Measurements from ENCODE around the gene CCDC60.

The CCDC60 gene, protein sequence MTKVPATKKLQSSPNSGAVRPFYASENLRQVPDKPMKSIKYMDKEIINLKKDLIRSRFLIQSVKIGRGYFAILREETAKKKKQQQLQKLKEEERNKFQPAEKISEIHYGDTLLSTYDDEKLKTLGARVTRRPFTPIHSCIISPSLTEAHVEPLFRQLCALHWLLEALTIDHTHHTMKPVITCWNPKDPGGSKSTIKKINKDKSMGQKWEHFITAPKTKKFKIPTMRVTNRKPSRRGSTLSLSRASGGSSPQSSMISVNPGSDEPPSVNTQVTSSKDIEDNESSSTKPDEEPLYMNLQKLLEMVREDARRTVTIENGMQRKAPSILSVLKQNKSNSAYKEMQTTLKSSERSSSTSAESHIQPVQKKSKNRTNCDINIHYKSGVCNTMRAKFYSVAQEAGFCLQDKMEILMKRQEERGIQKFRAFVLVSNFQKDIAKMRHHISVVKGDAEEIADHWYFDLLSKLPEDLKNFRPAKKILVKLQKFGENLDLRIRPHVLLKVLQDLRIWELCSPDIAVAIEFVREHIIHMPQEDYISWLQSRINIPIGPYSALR

DNA sequence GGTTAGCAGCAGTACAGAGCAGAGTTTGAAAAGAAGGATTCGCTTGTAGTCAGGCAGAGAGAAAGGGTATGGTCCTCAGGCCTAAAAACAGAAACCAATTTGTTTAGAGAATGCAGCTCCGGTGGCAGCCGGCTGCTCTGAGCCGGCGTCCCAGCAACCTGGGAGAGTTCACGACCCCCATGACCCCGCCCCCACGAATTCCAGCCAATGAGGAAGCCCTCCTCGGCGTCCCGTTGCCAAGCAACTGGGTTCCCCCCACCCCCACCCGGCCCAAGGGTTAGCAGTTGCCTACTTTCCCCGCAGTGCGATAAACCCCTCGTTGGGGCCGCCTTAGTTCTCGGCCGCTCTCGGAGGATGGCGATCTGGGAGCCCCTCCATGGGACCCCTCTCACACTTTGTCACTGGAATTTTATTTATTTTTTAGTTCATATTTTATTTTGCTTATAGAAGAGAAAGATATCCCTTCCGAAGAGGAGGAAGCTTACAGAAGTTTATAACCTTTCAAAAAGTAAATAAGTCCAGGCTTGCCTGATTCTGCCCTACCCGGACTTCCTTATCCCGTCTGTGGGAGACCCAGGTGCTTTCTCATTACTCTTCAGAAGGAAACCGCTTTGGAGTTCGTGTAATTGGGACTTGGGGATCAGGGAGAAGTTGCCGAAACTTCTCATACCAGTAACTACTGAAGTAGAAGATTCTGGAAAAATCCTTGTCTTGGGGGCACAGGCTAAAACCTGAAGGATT lies at the start of gene CCDC60:
Gene CCDC60 (plus strand): TSS at position 300 of the 741 bp plus-strand sequence. CDS start 448 bp downstream, outside the sequence.
- Histone ChIP-seq H3K36me3 (ENCODE audit: control insufficient read depth in 2 of 2, insufficient read depth in 1 of 2, low read length in 2 of 2) (no peaks in the 10 kb centered on the region), H3K4me3 (ENCODE audit: low read depth, low read length) (no peak within 1 kb of the TSS), H3K27ac (ENCODE audit: extremely low read depth, low read depth, low read length) (no peak within 1 kb of the TSS), H3K4me1 (ENCODE audit: control insufficient read depth, insufficient read depth, low read length) (no peaks in the 10 kb centered on the region), H3K9me3 (ENCODE audit: control insufficient read depth, insufficient read depth, low read depth, low read length) (no peaks in the 10 kb centered on the region)
- ChIA-PET POLR2A (no interaction called here), CTCF (no interaction called here)
- TF ChIP-seq ZNF670 (tag by site-specific recombination; IDR thresholded peaks at IDR 0.05; ENCODE audit: low read depth) (no peak), ZBTB7A (tag by site-specific recombination; IDR thresholded peaks at IDR 0.05; ENCODE audit: low read depth) (no peak), ZNF843 (tag by site-specific recombination; IDR thresholded peaks at IDR 0.05) (no peak), ZNF76 (tag by site-specific recombination; IDR thresholded peaks at IDR 0.05; ENCODE audit: borderline replicate concordance, low read depth) (no peak), ZNF433 (tag by site-specific recombination; IDR thresholded peaks at IDR 0.05; ENCODE audit: low read depth) (no peak), ZNF560 (tag by site-specific recombination; IDR thresholded peaks at IDR 0.05; ENCODE audit: borderline replicate concordance) (no peak), ZBTB48 (tag by site-specific recombination; IDR thresholded peaks at IDR 0.05) (no peak), ZBTB8A (tag by site-specific recombination; IDR thresholded peaks at IDR 0.05) (no peak), ZNF623 (tag by site-specific recombination; IDR thresholded peaks at IDR 0.05) (no peak)

DNA sequence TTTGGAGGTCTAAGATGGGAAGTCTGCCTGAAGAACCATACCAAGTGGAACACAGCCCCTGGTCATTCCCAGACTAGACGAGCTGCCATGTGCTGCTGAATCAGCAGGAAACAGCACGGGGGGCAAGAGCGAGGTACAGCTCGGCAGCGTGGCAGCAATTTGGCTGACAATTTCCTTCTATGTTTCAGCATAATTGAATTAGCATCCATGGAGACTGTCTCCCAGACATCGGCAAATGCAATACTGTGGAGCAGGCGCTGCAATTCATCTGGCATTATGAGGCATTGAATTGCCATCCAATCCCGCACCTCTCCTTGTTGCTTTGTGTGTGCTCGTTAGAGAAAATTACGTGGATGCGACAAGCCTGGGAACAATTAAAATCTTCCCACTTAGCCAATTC lies 46.0 kb upstream of the CCDC60 start:
- no peak overlapping the region for H3K27ac ChIP-seq (ENCODE audit: extremely low read depth, low read depth, low read length)
- no peak overlapping the region for H3K4me3 ChIP-seq (ENCODE audit: low read depth, low read length)
- TF ChIP-seq ZNF37A (tag by site-specific recombination; IDR thresholded peaks at IDR 0.05) (no peak), SP3 (tag by site-specific recombination; IDR thresholded peaks at IDR 0.05) (no peak), ZNF48 (tag by site-specific recombination; IDR thresholded peaks at IDR 0.05) (no peak), ZNF341 (tag by site-specific recombination; IDR thresholded peaks at IDR 0.05; ENCODE audit: low read depth) (no peak), ZNF677 (tag by site-specific recombination; IDR thresholded peaks at IDR 0.05) (no peak), ZNF24 (tag by site-specific recombination; IDR thresholded peaks at IDR 0.05) (no peak), ZNF664 (tag by site-specific recombination; IDR thresholded peaks at IDR 0.05) (no peak), TCF7L2 (IDR thresholded peaks at IDR 0.05; ENCODE audit: borderline replicate concordance, low read depth, low read length) (no peak), ZNF670 (tag by site-specific recombination; IDR thresholded peaks at IDR 0.05; ENCODE audit: low read depth) (no peak)
- TF ChIP-seq, protein P1, sequence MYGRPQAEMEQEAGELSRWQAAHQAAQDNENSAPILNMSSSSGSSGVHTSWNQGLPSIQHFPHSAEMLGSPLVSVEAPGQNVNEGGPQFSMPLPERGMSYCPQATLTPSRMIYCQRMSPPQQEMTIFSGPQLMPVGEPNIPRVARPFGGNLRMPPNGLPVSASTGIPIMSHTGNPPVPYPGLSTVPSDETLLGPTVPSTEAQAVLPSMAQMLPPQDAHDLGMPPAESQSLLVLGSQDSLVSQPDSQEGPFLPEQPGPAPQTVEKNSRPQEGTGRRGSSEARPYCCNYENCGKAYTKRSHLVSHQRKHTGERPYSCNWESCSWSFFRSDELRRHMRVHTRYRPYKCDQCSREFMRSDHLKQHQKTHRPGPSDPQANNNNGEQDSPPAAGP (tag by site-specific recombination; IDR thresholded peaks at IDR 0.05) = no peak
- ChIA-PET CTCF (no interaction called here), POLR2A (no interaction called here)
- H3K4me1 ChIP-seq (ENCODE audit: control insufficient read depth, insufficient read depth, low read length) = no peaks in the 10 kb centered on the region
- H3K9me3 ChIP-seq (ENCODE audit: control insufficient read depth, insufficient read depth, low read depth, low read length) = no peaks in the 10 kb centered on the region
- no peaks in the 10 kb centered on the region for H3K36me3 ChIP-seq (ENCODE audit: control insufficient read depth in 2 of 2, insufficient read depth in 1 of 2, low read length in 2 of 2)

DNA sequence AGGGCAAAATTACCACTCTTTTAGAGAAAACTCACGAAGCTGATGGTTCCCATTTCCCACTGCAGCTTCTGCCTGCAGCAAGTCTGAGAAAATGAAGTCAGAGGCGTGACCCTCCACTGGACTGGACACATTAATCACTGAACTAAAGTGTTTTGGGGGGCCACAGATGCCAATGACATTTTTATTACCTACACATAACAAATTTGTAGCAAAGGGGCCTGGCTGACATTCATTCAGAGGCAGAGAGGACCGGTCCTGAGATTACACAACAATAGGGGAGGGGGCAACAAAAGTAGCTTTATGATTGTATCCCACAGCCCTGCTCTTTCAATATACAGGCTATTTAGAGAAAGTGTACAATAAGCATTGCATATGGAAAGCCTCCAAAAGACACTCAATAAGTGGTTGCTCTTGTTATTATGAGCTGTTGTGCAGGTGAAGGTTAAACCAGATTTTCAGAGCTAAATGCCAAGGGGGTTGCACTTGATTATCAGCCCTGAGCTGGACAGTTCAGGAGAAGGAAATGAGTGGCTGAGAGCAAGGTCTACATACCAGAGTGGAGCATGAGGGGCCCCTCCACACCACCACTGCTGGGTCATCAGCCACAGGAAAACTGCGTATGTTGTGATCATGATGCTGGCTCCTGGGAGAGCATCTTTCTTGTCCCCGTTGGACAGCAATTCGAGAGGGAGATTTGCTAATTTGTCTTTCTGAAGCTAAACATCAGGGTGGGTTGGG lies 41.5 kb upstream of the CCDC60 start:
- ChIA-PET CTCF (no interaction called here), POLR2A (no interaction called here)
- Histone ChIP-seq H3K36me3 (ENCODE audit: control insufficient read depth in 2 of 2, insufficient read depth in 1 of 2, low read length in 2 of 2) (no peaks in the 10 kb centered on the region), H3K27ac (ENCODE audit: extremely low read depth, low read depth, low read length) (no peak overlapping the region), H3K4me1 (ENCODE audit: control insufficient read depth, insufficient read depth, low read length) (no peaks in the 10 kb centered on the region), H3K9me3 (ENCODE audit: control insufficient read depth, insufficient read depth, low read depth, low read length) (no peaks in the 10 kb centered on the region), H3K4me3 (ENCODE audit: low read depth, low read length) (no peak overlapping the region)
- TF ChIP-seq ZNF274 (IDR thresholded peaks at IDR 0.05; ENCODE audit: low read length) = no peak
- TF ChIP-seq ZNF274 (tag by site-specific recombination; IDR thresholded peaks at IDR 0.05; ENCODE audit: borderline replicate concordance) = no peak
- no peak for TF ChIP-seq GLIS1 (tag by site-specific recombination; IDR thresholded peaks at IDR 0.05)
- no peak for TF ChIP-seq REPIN1 (tag by site-specific recombination; IDR thresholded peaks at IDR 0.05; ENCODE audit: low read depth)
- no peak for TF ChIP-seq ZFP41 (tag by site-specific recombination; IDR thresholded peaks at IDR 0.05; ENCODE audit: borderline replicate concordance)
- TF ChIP-seq ZNF112 (tag by site-specific recombination; IDR thresholded peaks at IDR 0.05) = no peak
- TF ChIP-seq ZNF114 (tag by site-specific recombination; IDR thresholded peaks at IDR 0.05) = no peak
- no peak for TF ChIP-seq PRDM1 (tag by site-specific recombination; IDR thresholded peaks at IDR 0.05)
- TF ChIP-seq ZNF416 (tag by site-specific recombination; IDR thresholded peaks at IDR 0.05) = no peak

Measured in HEK293 (cell line).